GM19240 (cell line): ENCODE measurements around the gene TRIM63.

ENCODE experiments used
- DNase-seq: peaks from one replicate; pipeline ENCODE4 v3.0.0; 2011; ENCODE audit warnings: low spot score; ENCODE audit not compliant: insufficient read length

Gene TRIM63

GRCh38 chr1:26084844-26085243 lies 17.4 kb upstream of the TRIM63 start:
- DNase-seq, result no peak

DNA sequence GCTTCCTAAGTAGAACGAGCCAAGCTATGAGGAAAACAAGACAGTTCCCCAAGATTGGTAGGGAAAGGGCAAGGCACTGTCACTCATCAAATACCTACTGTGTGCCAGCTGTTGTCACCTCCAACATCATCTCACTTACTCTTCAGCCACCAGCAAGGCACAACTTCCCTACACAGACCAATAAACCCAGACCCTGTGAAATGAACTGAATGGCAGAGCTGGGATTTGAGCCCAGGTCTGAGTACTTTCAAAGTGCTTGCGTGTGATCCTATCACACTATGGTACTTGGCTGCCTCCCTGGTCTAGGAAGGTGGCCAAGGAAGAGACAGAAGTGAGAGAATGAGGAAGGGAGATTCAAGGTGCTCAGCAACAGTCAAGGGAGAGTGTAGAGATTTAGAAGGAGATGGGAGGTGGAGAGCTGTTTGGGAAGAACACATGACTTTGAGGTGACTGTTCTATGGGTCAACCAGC lies 16.7 kb upstream of the TRIM63 start:
- no peak for DNase-seq

- no peak for DNase-seq
Measured at GRCh38 chr1:26083208-26083607, 15.8 kb upstream of the TRIM63 start.

DNA sequence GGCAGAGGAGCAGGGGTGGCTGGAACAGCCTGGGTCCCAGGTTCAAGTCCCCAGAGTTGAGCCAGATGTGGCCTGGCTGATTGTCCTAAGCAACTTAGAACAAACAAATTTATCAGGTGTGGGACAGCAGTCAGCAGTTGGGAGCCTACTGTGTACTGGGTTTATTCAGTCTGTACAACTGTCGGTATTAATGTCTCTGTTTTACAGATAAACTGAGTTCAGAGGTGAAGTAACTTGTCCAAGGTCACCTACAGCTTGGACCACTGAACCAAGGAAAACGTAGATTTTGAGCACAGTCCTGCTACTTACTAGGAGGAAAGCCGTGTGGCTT lies 14.6 kb upstream of the TRIM63 start:
- DNase-seq, result no peak

GRCh38 chr1:26081267-26082019 lies 14.0 kb upstream of the TRIM63 start:
- no peak for DNase-seq

DNA sequence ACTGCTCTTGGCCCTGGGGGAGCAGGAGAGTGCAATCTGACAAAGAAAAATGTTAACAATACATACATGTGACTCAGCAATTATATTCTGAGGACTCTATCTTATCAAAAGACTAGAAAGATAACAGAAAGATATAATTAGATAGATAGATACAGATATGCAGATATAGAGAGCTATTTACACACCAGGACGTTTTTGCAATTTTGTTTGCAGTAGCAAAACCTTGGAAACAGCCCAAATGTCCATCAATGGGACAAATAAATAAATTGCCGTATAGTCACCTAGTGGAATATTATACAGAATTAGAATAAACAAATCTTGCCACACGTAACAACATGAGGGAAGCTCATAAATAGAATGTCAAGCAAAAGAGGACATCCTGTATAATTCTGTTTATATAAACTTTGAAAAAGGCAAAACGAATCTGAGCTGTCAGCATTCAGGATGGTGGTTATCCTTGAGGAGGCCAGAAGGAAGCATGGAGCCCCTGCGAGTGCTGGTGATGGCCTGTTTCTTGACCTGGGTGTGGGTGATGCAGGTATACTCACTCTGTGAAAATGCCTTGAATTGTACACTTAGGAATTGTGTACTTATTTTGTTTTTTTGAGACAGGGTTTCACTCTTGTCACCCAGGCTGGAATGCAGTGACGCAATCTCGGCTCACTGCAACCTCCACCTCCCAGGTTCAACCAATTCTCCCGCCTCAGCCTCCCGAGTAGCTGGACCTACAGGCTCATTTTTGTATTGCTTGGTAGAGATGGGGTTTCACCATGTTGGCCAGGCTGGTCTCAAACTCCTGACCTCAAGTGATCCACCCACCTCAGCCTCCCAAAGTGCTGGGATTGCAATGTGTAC lies 12.8 kb upstream of the TRIM63 start:
- DNase-seq, result no peak

DNA sequence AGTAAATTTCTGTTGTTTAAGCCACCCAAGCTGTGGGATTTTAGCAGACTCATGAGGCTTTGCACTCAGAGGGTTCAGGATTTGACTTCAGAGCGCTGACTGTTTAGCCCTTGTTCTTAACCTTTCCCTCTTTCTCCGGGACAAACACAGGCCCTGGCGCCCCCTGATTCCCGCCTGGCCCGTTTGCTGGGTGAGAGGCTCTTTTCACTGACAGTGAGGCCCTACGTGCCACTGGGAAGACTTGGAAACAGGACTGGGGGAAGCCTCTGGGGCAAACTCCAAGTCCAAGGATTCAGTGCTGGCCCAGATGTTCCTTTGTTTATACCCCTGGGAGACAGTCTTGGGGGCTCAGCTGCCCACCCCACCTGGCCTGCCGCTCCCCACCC lies 11.7 kb upstream of the TRIM63 start:
- DNase-seq, result no peak

GRCh38 chr1:26078286-26079177 lies 11.1 kb upstream of the TRIM63 start:
- no peak for DNase-seq

- no peak for DNase-seq
Measured at GRCh38 chr1:26077524-26077923, 10.1 kb upstream of the TRIM63 start.

DNA sequence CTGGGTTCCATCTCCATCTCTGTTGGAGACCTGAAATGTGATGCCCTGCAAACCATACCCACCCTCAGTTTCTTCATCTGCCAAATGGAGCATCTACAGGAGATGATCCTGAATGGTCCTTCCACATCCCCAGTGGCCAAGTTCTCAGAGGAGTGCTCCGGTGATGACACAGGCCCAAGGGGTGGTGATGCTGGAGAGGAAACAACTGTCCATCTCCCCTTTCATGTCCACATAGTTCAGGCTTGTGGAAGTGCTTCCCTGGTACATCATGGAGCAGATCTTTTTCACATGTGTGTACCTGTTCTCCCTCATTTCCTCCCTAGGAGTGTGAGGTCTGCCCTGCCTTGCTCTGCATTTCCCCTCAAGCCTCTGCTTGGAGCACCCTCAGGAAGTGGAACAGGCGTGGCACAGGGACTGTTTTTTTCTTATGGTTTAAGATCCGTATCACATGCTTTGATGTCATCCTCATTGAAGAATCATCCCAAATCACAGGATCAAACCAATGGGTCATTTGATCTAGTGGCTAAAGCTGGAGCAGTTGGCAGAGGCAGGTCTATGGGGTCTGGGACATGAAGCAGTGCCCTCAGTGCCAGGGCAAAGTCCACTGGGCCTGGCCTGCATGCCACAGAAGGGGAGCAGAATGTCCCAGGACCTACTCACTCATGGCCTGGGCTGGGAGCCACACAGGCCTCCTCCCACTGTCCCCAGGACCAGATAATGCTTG lies 8.2 kb upstream of the TRIM63 start:
- no peak for DNase-seq

- DNase-seq, result no peak
Measured at GRCh38 chr1:26072305-26072704, 4.9 kb upstream of the TRIM63 start.

GRCh38 chr1:26070963-26071342 lies 3.5 kb upstream of the TRIM63 start:
- no peak for DNase-seq

- DNase-seq, result no peak
Measured at GRCh38 chr1:26070296-26070962, 3.0 kb upstream of the TRIM63 start.

- no peak for DNase-seq
Measured at GRCh38 chr1:26069941-26070295, 2.5 kb upstream of the TRIM63 start.

DNA sequence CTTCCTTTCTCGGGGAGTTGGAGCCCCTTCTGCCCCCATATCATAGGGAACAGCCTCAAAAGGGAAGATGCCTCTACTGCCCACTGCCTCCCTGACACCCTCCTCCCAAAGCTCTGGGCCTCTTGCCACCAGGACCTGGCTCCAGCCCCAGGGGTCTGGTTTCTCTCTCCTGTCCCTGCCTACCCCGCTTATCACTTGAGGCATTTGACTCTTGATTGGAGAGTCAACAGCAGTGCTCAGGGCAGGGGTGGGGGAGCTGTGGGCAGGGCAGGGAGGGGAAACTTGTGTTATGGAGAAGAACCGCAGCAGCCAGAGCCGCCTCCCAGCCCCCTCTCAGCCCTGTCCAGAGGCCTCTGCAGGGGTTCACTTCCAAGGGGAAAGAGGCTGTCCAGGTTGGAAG lies 573 bp downstream of the TRIM63 start:
- no peak for DNase-seq

DNA sequence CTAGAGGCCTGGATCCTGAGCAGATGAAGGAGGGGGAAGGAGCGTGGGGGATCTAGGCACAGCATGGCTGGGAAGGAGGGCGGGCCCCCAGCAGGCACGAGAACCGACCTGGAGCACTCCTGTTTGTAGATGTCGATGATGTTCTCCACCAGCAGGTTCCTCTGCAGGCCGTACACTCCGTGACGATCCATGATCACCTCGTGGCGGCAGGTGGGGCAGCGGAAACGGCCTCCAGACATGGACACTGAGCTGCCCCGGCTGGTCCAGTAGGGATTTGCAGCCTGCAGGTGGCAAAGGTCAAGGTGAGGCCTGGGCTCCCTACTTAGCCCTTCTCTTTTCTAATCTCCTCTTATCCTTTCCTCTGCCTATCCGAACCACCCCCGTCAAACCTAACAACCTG lies 1.3 kb downstream of the TRIM63 start:
- no peak for DNase-seq

DNA sequence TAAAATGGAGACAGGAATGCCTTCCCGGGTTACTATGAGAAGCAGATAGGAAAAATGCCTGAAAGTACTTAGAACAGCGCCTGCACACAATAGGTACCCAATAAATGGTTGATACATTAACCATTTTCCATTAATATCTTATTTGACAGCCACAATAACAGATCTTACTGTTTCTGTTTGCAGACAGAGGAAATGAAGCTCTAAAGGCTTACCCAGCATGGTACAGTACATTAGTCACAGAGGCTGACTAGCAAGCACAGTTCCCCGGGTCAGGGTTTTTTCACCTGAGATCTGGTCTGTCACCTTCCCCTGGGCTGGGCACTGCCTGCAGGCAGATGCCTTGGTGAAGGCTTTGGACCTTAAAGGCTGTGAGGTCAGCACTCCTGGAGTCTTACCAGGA lies 2.9 kb downstream of the TRIM63 start:
- no peak for DNase-seq

GRCh38 chr1:26060832-26061574 lies 6.4 kb downstream of the TRIM63 start:
- no peak for DNase-seq

DNA sequence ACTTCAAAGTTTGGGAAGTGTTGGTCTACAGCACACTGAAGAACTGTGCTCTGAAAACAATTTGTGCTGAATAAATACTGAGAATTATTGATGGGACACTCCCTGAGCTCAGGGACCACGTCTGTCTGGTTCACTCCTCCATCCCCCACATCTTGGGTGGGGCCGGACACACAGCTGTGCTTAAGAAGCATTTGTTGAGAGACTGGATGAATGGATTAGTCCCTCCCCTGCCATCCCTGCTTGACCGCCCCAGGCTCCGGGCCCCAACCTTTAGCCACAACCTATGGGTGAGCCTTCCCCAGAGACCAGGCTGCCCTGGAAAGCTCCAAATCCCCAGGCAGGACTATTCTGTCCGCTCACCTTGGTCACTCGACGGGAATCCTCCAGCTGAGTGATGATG lies 7.5 kb downstream of the TRIM63 start:
- DNase-seq, result no peak

- DNase-seq, result no peak
Measured at GRCh38 chr1:26058052-26058595, 9.3 kb downstream of the TRIM63 start.
